ENCODE measurements around the gene SEZ6L2. TPM values are rescaled to one million over a fixed set of nuclear protein-coding genes. Genes with fewer than 3 reads are reported as not detected.
"Not testable (repeated sequence)": the region's sequence is repeated elsewhere in the genome, so short reads cannot be mapped to it uniquely, and the experiment has no call there.

The SEZ6L2 gene
- total RNA-seq, 1 experiment from 2014 or later, result 50.4 TPM

DNA sequence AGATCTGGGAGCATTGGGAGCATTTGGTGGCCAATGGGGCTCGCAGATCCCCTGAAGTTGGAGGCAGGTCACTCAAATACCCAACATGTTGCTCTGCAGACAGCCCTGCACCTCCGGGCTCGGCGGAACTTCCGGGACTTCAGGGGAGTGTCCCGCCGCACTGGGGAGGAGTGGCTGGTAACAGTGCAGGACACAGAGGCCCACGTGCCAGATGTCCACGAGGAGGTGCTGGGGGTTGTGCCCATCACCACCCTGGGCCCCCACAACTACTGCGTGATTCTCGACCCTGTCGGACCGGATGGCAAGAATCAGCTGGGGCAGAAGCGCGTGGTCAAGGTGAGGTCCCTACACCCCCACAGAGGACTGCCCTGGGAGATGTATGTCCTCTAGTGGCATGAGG lies 62.7 kb downstream of the SEZ6L2 start:
- in situ Hi-C loops (cut with HindIII; ENCODE audit: low sequenced_read_pairs), result no loop called here
- no peak for DNase-seq (ENCODE audit: low spot score)

DNA sequence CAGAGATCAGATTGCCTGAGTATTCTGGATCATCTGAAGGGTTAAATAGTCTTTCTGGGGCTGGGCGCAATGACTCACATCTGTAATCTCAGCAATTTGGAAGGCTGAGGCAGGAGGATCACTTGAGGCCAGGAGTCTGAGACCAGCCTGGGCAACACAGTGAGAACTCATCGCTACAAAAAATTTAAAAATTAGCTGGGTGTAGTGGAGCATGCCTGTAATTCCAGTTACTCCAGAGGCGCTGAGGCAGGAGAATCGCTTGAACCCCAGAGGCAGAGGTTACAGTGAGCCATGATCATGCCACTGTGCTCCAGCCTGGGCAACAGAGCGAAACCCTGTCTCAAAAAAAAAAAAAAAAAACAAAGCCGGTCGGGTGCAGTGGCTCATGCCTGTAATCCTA lies 63.4 kb downstream of the SEZ6L2 start:
- in situ Hi-C loops (cut with HindIII; ENCODE audit: low sequenced_read_pairs), result no loop called here
- no peak for DNase-seq (ENCODE audit: low spot score)

DNA sequence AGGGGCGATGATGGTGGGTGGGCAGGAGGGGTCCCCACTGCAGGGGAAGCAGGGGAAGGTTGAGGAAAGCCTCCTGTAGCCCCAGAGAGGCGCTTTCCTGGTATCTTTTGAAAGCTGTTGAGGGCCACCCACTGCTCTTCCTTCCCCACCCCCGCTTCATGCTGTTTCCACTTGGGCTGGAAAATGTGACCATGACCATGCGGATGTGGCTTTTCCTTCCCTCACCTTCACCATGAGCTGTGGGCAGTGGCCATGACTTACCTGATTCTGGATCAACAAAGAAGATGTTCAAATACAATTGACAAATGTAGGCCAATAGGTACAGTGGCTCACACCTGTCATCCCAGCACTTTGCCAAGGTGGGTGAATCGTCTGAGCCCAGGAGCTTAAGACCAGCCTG lies 65.3 kb downstream of the SEZ6L2 start:
- no peak for DNase-seq (ENCODE audit: low spot score)
- in situ Hi-C loops (cut with HindIII; ENCODE audit: low sequenced_read_pairs), result no loop called here

DNA sequence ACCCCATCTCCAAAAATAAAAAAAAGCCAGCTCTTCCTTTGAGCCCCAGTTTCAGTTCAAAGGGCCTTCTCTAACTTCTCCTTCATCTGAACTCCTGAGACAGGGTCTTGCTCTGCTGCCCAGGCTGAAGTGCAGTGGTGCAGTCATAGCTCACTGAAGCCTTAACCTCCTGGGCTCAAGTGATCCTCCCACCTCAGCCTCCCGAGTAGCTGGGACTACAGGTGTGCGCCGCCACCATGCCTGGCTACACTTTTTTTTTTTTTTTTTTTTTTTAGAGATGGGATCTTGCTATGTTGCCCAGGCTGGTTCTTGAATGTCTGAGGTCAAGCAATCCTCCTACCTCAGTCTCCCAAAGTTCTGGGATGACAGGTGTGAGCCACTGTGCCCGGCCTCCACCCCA lies 66.1 kb downstream of the SEZ6L2 start:
- in situ Hi-C loops (cut with HindIII; ENCODE audit: low sequenced_read_pairs); DNase-seq (ENCODE audit: low spot score): not testable (repeated sequence)

DNA sequence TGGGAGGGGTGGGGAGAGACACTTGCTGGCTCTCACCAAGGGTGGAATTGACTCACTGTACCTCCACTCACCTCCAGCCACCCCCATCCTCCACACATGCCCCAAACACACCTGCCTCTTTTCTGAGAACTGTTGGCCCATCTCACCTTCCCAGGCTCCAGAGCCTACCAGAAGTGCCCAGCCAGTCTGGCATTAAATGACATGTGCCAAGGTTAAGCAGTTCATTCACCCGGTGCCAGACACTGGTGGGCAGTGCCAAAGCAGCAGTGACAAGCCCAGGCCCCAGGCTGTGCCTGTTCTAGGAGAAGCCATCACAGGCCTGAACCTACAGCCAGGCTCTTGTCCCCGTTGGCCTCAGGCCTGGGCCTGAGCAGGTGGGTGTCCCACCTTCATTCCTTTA lies 67.9 kb downstream of the SEZ6L2 start:
- peak; percentile 85 for DNase-seq (ENCODE audit: low spot score)
- in situ Hi-C loops (cut with HindIII; ENCODE audit: low sequenced_read_pairs), result no loop called here

DNA sequence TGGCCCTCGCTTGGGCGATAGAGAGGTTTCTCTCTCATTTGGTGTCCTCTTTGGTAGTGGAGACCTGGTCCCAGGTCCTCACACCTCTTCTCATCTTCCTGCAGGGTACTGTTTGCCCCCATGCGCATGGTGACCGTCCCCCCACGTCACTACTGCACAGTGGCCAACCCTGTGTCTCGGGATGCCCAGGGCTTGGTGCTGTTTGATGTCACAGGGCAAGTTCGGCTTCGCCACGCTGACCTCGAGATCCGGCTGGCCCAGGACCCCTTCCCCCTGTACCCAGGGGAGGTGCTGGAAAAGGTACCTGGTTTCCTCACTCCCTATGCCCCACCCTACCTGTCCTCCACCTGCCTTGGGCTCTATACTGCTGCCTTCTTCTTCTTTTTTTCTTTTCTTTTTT lies 68.6 kb downstream of the SEZ6L2 start:
- DNase-seq (ENCODE audit: low spot score), result no peak
- in situ Hi-C loops (cut with HindIII; ENCODE audit: low sequenced_read_pairs), result no loop called here

DNA sequence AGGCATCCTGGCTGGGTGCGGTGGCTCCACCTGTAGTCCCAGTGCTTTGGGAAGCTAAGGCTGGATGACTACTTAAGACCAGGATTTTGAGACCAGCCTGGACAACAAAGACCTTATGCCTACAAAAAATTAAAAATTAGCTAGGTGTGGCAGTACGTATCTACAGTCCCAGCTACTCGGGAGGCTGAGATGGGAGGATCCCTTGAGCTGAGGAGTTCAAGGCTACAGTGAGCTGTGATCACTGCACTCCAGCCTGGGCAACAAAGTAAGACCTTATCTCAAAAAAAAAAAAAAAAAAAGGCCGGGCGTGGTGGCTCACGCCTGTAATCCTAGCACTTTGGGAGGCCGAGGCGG lies 73.0 kb downstream of the SEZ6L2 start:
- no peak for DNase-seq (ENCODE audit: low spot score)
- in situ Hi-C loops (cut with HindIII; ENCODE audit: low sequenced_read_pairs), result no loop called here

DNA sequence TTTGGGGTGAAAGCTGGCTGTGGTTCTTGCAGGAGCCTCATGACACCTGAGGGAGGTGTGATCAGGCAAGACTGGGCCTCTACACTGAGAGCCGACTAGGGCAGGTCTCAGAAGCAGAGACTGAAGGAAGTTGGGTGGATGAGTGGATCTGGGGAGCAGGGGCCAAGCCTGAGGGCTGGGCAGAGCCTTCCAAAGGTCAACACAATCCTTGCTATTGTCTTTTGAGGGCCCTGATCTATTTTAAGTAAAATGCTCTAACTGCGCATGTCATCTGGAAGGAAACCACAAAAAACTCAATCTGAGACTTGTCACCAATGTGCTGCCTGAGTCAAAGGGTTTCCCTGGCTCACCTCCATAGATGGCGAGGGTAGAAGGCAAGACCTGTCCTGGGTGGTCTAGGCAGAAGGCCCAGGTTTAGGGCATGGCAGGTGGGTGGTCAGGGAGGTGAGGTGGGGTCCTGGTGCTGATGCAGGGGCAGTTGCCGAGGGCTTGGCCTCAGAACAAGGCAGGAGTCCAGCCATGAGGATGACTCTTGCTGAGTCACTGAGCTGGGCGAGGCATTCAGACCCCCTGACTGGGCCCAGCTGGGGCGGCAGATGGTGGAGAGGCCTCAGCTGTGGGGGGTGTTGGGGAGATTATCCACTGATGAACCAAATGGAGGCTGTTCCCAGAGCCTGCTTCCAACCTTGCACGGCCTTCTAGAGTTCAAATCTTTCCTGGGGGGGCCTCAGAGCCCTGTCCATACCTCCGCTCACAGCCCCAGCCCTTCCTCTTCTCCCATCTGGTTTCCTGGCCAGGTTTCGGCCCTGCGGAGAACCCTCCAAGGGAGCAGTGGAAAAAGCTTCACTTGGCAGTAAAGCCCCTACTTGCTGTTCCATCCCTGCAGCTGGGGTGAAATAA lies 74.0 kb downstream of the SEZ6L2 start:
- DNase-seq (ENCODE audit: low spot score), result peak; percentile 99
- in situ Hi-C loops (cut with HindIII; ENCODE audit: low sequenced_read_pairs), result no loop called here

DNA sequence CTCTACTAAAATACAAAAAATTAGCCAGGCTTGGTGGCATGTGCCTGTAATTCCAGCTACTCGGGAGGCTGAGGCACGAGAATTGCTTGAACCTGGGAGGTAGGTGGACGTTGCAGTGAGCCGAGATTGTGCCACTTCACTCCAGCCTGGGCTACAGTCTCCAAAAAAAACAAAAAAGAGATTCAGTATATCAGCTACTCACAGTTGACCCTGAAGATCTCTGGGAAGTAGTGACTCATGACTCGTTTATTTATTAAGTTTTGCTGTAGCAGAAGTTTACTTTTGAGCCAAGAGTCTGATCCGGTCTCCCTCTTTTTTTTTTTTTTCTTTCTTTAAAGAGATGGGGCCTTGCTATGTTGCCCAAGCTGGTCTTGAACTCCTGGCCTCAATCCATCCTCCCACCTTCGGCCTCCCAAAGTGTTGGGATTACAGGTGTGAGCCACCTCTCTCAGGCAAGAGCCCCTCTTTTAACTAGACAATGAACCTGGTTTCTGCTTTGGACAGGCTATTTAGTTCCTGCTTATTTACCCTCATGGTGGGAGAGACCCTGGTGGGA lies 74.7 kb downstream of the SEZ6L2 start:
- no peak for DNase-seq (ENCODE audit: low spot score)
- in situ Hi-C loops (cut with HindIII; ENCODE audit: low sequenced_read_pairs), result no loop called here

DNA sequence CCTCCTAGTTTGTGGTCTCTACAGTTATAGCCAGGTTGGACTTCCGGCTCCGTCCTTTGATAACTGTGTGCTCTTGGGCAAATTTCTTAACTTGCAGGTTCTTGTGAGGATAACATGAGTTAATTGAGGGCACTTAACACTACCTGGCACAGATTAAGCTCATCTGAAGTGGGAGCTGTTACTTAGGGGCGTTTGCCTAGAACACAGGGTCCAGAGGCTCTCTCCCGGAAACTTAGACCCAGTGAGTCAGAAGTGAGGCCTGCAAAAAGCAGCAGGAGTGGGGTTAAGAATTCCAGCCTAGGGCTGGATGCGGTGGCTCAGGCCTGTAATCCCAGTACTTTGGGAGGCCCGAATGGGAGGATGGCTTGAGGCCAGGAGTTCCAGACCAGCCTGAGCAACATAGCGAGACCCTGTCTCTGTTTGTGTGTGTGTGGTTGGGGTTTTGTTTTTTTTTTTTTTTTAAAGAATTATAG lies 77.7 kb downstream of the SEZ6L2 start:
- DNase-seq (ENCODE audit: low spot score), result no peak
- in situ Hi-C loops (cut with HindIII; ENCODE audit: low sequenced_read_pairs), result no loop called here

Other genes with a start within 250 kb of the SEZ6L2 start
- gene SPN, start 236.3 kb downstream of the SEZ6L2 start, total RNA-seq (2014; rRNA removed; shearing (Covaris generic)), result 0.37 TPM in 1 of 2 replicates, not detected in the other
- gene QPRT, start 220.4 kb downstream of the SEZ6L2 start, total RNA-seq (2014; rRNA removed; shearing (Covaris generic)), result 96.6 and 105 TPM in 2 replicates
- not detected in 2 replicates for gene C16orf54, start 153.6 kb downstream of the SEZ6L2 start, total RNA-seq (2014; rRNA removed; shearing (Covaris generic))
- not detected in 2 replicates for gene ZG16, start 121.3 kb downstream of the SEZ6L2 start, total RNA-seq (2014; rRNA removed; shearing (Covaris generic))
- 169 and 171 TPM in 2 replicates for gene KIF22, start 108.8 kb downstream of the SEZ6L2 start, total RNA-seq (2014; rRNA removed; shearing (Covaris generic))
- 469 and 478 TPM in 2 replicates for gene MAZ, start 93.0 kb downstream of the SEZ6L2 start, total RNA-seq (2014; rRNA removed; shearing (Covaris generic))
- gene PRRT2, start 87.4 kb downstream of the SEZ6L2 start, total RNA-seq (2014; rRNA removed; shearing (Covaris generic)), result 4.7 and 6.2 TPM in 2 replicates
- 69.9 and 78.4 TPM in 2 replicates for gene PAGR1, start 83.4 kb downstream of the SEZ6L2 start, total RNA-seq (2014; rRNA removed; shearing (Covaris generic))
- gene MVP, start 79.1 kb downstream of the SEZ6L2 start, total RNA-seq (2014; rRNA removed; shearing (Covaris generic)), result 17.2 and 32.7 TPM in 2 replicates
- 47.7 and 56.2 TPM in 2 replicates for gene CDIPT, start 36.3 kb downstream of the SEZ6L2 start, total RNA-seq (2014; rRNA removed; shearing (Covaris generic))
- 25.5 and 28.5 TPM in 2 replicates for gene ASPHD1, start 938 bp upstream of the SEZ6L2 start, total RNA-seq (2014; rRNA removed; shearing (Covaris generic))
- gene KCTD13, start 26.7 kb upstream of the SEZ6L2 start, total RNA-seq (2014; rRNA removed; shearing (Covaris generic)), result 3.2 and 3.9 TPM in 2 replicates
- 78.5 and 123 TPM in 2 replicates for gene TMEM219, start 62.5 kb upstream of the SEZ6L2 start, total RNA-seq (2014; rRNA removed; shearing (Covaris generic))
- 59.3 and 61.8 TPM in 2 replicates for gene TAOK2, start 74.3 kb upstream of the SEZ6L2 start, total RNA-seq (2014; rRNA removed; shearing (Covaris generic))
- gene HIRIP3, start 96.1 kb upstream of the SEZ6L2 start, total RNA-seq (2014; rRNA removed; shearing (Covaris generic)), result 15.0 and 16.7 TPM in 2 replicates
- gene INO80E, start 96.7 kb upstream of the SEZ6L2 start, total RNA-seq (2014; rRNA removed; shearing (Covaris generic)), result 72.4 and 97.0 TPM in 2 replicates
- not detected in 2 replicates for gene DOC2A, start 111.5 kb upstream of the SEZ6L2 start, total RNA-seq (2014; rRNA removed; shearing (Covaris generic))
- gene C16orf92, start 123.6 kb upstream of the SEZ6L2 start, total RNA-seq (2014; rRNA removed; shearing (Covaris generic)), result not detected in 2 replicates
- gene TLCD3B, start 131.7 kb upstream of the SEZ6L2 start, total RNA-seq (2014; rRNA removed; shearing (Covaris generic)), result 1.3 TPM in 1 of 2 replicates, not detected in the other
- 432 and 515 TPM in 2 replicates for gene ALDOA, start 166.2 kb upstream of the SEZ6L2 start, total RNA-seq (2014; rRNA removed; shearing (Covaris generic))
- gene PPP4C, start 176.4 kb upstream of the SEZ6L2 start, total RNA-seq (2014; rRNA removed; shearing (Covaris generic)), result 225 and 232 TPM in 2 replicates
- not detected in 2 replicates for gene TBX6, start 192.4 kb upstream of the SEZ6L2 start, total RNA-seq (2014; rRNA removed; shearing (Covaris generic))
- not detected in 2 replicates for gene YPEL3, start 196.7 kb upstream of the SEZ6L2 start, total RNA-seq (2014; rRNA removed; shearing (Covaris generic))
- gene GDPD3, start 214.0 kb upstream of the SEZ6L2 start, total RNA-seq (2014; rRNA removed; shearing (Covaris generic)), result 0.12 TPM in 1 of 2 replicates, not detected in the other
- gene MAPK3, start 223.7 kb upstream of the SEZ6L2 start, total RNA-seq (2014; rRNA removed; shearing (Covaris generic)), result 34.6 and 37.0 TPM in 2 replicates